ENCODE data around the gene SH3PXD2A.

DNA sequence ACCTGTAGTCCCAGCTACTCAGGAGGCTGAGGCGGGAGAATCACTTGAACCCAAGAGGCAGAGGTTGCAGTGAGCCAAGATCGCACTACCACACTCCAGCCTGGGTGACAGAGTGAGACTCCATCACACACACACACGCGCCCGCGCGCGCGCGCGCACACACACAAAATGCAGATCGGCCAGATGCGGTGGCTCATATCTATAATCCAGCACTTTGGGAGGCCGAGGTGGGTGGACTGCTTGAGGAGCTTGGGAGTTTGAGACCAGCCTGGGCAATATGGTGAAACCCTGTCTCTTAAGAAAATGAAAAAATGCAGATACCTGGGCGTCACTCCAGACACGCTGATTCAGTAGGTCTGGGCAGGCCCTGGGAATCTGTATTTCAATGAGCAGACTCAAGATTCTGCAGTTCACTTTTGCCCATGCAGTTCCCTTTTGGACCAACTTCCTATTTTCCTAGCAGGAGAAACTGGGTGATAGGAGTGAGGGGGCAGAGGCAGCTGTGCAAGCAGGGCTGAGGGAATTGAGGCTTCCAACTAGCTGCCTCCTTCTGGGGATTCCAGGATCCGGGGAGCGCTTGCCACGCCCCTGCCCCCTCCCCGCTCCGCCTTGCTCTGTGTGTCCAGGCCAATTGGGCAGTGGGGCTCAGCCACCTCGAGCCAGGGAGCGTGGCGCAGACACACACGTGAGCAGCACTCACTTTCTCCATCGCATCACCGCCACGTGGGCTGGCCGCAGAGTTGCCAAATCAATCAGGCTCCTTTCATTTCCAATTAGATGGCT, 173.6 kb downstream of the SH3PXD2A start:
- TF ChIP-seq TAF1 (IDR thresholded peaks at IDR 0.05; ENCODE audit: borderline replicate concordance, low read depth, low read length) (no peak), POLR2A (IDR thresholded peaks at IDR 0.05; ENCODE audit: low read depth, low read length) (no peak), POLR2AphosphoS5 (IDR thresholded peaks at IDR 0.05; ENCODE audit: low read depth, low read length) (no peak)
